Kidney (tissue), 14 donors: ENCODE results near the gene GP2. TPM values are rescaled to one million over a fixed set of nuclear protein-coding genes. Genes with fewer than 3 reads are reported as not detected.
"Not testable (repeated sequence)": the region's sequence is repeated elsewhere in the genome, so short reads cannot be mapped to it uniquely, and the experiment has no call there.

Source experiments
- DNase-seq, 5 donors: peaks; one replicate each; pipeline ENCODE4 v3.0.0-alpha.2; 2013 to 2020
- FAIRE-seq: peaks from 2 replicates; lab custom pipeline; 2012; peaks lifted over from hg19 to GRCh38; lab: Jason Lieb, UNC
- H3K27ac ChIP-seq, 2 donors: one replicate each; pipeline ENCODE4 v1.7.0; 2013; ENCODE audit warnings: low read depth in 2 of 2, low read length in 2 of 2, inconsistent platforms in 1 of 2
- H3K27me3 ChIP-seq: one replicate; pipeline ENCODE4 v1.7.1; 2013; ENCODE audit warnings: low read length, inconsistent platforms; ENCODE audit not compliant: control insufficient read depth, insufficient read depth
- H3K36me3 ChIP-seq, 3 donors: one replicate each; pipeline versions ENCODE4 v1.7.0 to v1.7.1; 2013; ENCODE audit warnings: low read length in 3 of 3, control low read depth in 1 of 3, inconsistent platforms in 1 of 3; ENCODE audit not compliant: insufficient read depth in 3 of 3, control insufficient read depth in 2 of 3
- H3K4me1 ChIP-seq, 3 donors: one replicate each; pipeline versions ENCODE4 v1.7.0 to v1.7.1; 2013; ENCODE audit warnings: low read length in 3 of 3, inconsistent platforms in 1 of 3, low read depth in 1 of 3; ENCODE audit not compliant: control insufficient read depth in 2 of 3, insufficient read depth in 2 of 3
- H3K4me3 ChIP-seq, 3 donors: one replicate each; pipeline versions ENCODE4 v1.7.0 to v1.8.1; 2013; ENCODE audit warnings: low read length in 3 of 3, control low read depth in 1 of 3, inconsistent platforms in 1 of 3
- H3K9ac ChIP-seq, 3 donors: one replicate each; pipeline versions ENCODE4 v1.7.0 to v1.7.1; 2013; ENCODE audit warnings: low read length in 3 of 3, control low read depth in 1 of 3, inconsistent platforms in 1 of 3
- H3K9me3 ChIP-seq, 3 donors: one replicate each; pipeline versions ENCODE4 v1.7.0 to v1.7.1; 2013; ENCODE audit warnings: low read length in 3 of 3, control low read depth in 1 of 3, inconsistent platforms in 1 of 3; ENCODE audit not compliant: control insufficient read depth in 2 of 3, insufficient read depth in 1 of 3
- CTCF ChIP-seq: IDR thresholded peaks from 3 replicates; pipeline ENCODE4 v1.5.1; 2012; ENCODE audit warnings: mild to moderate bottlenecking, moderate library complexity, borderline replicate concordance; ENCODE audit not compliant: insufficient read depth; ENCODE audit errors: extremely low read depth
- intact Hi-C: fragments of 100-400 bp; cut with DNase I; formaldehyde crosslinking; loops from one replicate; pipeline ENCODE4 v1.11.1; 2022
- polyA plus RNA-seq: library from polyadenylated mRNA; stranded (reverse); fragments of 350-450 nt; fragmentation: Illumina TruSeq; extraction: RNeasy Lipid Tissue Mini Kit (QIAGEN cat#74804); gene quantifications from one replicate; pipeline ENCODE4 v1.2.3, GENCODE V29; 2014; ENCODE audit warnings: low read depth, low replicate concordance; ENCODE audit not compliant: insufficient read depth
- total RNA-seq: library from RNA; stranded (reverse); fragmentation: NEBNext Ultra II Directional; extraction: Animal tissue kit (Norgen Biotek cat#: 25700); gene quantifications from one replicate; pipeline ENCODE4 v1.2.1, GENCODE V29; 2021
- donor health status: control.
- donor health status: control.
- donor health status: control.
- donor health status: control.
- donor health status: control.
- donor health status: DM: yes; HTN: yes; CAD: no.
- donor health status: Normal renal cell carcinoma (clear cell type).

The GP2 gene
- total and polyA plus RNA-seq, 2 donors from 2014 or later: 0.94 to 9.3 TPM

- Histone ChIP-seq H3K4me3 (no peak overlapping the region), H3K27ac (no peak overlapping the region), H3K4me1 (no peaks in the 10 kb centered on the region), H3K9ac (no peak overlapping the region), H3K9me3 (no peaks in the 10 kb centered on the region), H3K27me3 (no peaks in the 10 kb centered on the region), H3K36me3 (no peaks in the 10 kb centered on the region)
- FAIRE-seq (no peak), DNase-seq (no peak)
- TF ChIP-seq CTCF: no peak
- intact Hi-C loops: no loop called here
Observed at GRCh38 chr16:20323591-20324117, 3.7 kb downstream of the GP2 start.

- intact Hi-C loops: no loop called here
- Histone ChIP-seq H3K9ac (no peak overlapping the region), H3K4me3 (no peak overlapping the region), H3K27ac (no peak overlapping the region), H3K27me3 (no peaks in the 10 kb centered on the region), H3K9me3 (no peaks in the 10 kb centered on the region), H3K36me3 (no peaks in the 10 kb centered on the region), H3K4me1 (no peaks in the 10 kb centered on the region)
- DNase-seq: no peak
- no peak for TF ChIP-seq CTCF
- no peak for FAIRE-seq
Observed at GRCh38 chr16:20322696-20323095, 4.6 kb downstream of the GP2 start.

GRCh38 chr16:20321671-20322070 is 5.6 kb downstream of the GP2 start:
- Histone ChIP-seq H3K9me3 (no peaks in the 10 kb centered on the region), H3K36me3 (no peaks in the 10 kb centered on the region), H3K27ac (no peak overlapping the region), H3K4me1 (no peaks in the 10 kb centered on the region), H3K4me3 (no peak overlapping the region), H3K27me3 (no peaks in the 10 kb centered on the region), H3K9ac (no peak overlapping the region)
- no peak for FAIRE-seq
- no peak for DNase-seq
- TF ChIP-seq CTCF: no peak
- intact Hi-C loops: no loop called here

GRCh38 chr16:20321051-20321450 is 6.3 kb downstream of the GP2 start:
- FAIRE-seq, H3K36me3 ChIP-seq, H3K9me3 ChIP-seq, DNase-seq, H3K27ac ChIP-seq, intact Hi-C loops, H3K4me3 ChIP-seq, H3K27me3 ChIP-seq, H3K4me1 ChIP-seq, H3K9ac ChIP-seq: not testable (repeated sequence)
